ENCODE data around the gene SEC61B.
A peak's percentile ranks its signal among the peaks of the same experiment; 100 is the strongest.

Gene SEC61B

GRCh38 chr9:99238331-99238730, 16.2 kb downstream of the SEC61B start:
- no peak for DNase-seq

GRCh38 chr9:99239341-99240060, 17.4 kb downstream of the SEC61B start:
- peak; percentile 25 for DNase-seq

- no peak for DNase-seq
Observed at GRCh38 chr9:99241106-99241505, 19.0 kb downstream of the SEC61B start.

DNA sequence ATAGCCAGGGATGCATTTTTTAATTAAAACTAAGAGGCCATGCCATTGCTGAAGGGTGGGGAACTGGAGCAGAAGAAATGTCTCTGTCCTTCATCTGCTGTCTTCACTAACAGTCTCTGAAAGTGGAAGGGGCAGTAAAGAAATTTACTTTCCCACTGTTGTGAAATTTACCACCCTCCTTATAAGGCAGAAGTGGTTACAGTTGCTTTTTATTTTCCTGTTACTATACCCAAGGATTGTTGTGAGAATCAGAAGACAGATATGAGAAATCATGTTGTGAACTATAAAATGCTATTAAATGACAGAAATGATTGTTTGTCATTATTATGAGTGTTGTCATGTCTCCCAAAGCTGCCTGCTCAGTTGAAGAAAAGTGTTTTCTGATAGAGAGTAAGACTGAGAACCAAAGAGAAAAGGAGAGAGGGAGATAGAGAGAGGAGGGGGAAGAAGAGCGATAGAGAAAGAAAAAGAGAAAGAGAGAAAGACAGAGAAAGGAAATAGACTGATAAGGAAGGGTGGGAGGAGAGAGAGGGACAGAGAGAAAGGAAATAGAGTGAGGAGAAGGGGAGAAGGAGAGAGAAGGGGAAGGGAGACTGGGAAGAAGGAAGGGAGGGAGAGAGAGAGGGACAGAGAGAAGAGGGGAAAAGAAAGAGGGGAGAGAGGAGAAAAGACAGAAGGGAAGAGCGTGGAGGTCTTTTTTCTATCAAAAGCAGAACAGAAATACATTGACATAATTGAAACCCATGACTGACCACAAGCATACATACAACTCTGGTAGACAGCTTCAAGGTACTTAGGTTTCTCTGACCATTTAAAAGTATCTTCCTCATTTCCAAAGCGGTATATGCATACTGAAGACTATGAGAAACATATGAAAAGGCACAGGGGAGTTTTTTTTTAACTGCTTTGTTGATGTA, 22.5 kb downstream of the SEC61B start:
- no peak for DNase-seq

- DNase-seq, result no peak
Observed at GRCh38 chr9:99249619-99250018, 27.5 kb downstream of the SEC61B start.

DNA sequence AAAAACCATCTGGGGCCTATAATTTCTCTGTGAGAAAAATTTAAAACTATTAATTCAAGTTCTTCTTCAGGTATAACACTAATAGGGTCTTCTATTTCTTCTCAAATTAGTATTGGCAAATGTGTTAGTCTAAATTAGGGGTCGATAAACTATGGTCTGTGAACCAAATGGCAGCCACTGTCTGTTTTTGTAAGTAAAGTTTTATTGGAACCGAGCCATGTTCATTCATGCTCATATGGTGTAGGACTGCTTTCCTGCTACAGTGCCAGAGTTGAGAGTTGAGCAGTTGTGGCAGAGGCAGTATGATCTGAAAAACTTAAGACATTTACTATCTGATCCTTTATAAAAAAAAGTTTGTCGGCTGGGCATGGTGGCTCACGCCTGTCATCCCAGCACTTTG, 29.1 kb downstream of the SEC61B start:
- no peak for DNase-seq

DNA sequence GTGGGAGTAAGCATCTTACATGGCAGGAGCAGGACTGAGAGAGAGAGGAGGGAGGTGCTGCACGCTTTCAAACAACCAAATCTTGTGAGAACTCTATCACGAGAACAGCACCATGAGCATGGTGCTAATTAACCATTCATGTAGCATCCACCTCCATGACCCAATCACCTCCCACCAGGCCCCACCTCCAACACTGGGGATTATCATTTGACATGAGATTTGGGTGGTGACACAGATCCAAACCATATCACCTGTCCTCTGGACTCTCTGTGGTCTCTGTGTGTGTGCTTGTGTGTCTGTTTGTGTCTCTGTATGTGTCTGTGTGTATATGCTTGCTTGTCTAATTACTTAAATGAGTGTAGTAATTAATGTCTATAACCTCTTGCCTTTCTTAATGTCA, 31.1 kb downstream of the SEC61B start:
- no peak for DNase-seq

DNA sequence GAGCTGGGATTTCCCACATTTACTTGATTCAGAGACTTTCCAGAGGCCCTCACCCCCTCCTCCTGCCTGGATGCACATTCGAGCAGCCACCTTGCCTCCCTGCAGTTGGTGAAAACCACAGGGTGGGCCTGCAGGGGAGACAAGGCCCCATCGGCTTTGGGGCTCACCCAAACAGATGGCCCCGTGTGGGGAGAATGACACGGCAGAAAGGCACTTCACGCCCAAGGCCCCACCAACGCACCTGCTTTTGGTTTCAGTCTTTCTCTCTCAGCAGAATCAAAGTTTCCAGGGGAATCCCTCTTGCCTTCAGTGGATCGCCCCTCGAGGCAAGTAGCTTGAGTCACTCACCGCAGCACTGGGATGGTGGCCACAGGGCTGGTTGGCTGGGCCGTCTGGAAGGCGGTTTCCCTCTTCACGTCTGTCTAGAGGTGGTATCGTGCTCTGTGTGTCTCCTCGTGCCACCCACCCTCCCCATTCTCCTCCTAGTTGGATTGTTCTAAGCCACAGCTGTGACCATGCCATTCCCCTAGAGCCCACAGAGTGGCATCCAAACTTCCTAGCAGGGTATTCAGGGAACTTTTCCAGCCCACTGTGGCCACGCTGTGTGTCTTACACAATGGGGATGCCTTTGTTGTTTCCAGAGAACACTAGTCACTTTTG, 31.8 kb downstream of the SEC61B start:
- DNase-seq, result no peak

DNA sequence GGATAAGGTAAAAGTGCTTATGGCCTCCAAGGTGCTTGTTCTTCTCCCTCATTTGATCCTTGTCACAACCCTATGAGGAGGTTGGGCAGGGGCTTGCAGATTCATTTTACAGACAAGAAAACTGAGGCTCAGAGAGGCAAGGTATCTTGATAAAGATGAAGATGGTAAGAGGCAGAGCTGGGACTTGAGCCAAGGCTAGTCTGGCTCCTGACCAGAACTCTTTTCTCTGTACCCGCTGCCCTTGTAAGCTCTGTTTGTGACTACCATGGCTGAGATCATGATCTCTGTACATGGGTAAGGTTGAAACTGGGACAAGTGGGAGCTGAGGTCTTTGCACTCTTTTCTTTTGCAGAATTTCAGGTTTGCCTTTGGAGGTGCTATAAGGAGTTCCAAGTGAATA, 33.6 kb downstream of the SEC61B start:
- DNase-seq, result no peak

DNA sequence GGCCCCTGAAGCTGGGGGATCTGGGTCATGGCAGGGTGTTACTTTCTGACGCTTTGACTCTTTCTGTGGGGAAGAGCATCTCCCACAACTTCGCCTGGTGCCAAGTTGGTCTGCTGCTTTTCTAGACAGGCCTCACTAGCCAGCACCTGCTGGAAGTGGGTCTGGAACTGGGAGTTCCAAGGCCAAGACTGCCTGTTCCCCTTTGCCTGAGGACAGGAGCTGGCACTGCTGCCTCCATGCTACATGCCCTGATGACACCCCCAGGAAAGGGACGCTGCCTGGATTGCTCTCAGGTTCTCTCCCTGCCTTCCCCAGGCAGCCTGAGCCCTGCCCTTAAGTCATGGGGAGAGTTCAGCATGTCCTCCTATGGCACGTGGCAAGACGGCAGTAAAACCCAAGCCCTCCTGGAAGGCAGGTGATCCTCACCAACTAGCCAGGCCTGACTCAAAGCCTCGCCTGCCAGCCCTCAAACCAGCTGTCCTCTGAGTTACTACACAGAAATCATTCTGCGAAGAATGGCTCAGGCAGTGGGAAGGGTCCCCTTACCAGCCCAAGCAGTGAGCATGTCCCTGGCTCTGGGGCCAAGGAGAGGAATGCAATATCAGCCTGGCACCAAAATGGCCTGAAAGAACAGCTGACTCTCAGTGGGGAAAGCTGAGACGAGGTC, 35.8 kb downstream of the SEC61B start:
- DNase-seq, result no peak

GRCh38 chr9:99259231-99259918, 37.3 kb downstream of the SEC61B start:
- DNase-seq, result peak; percentile 8

DNA sequence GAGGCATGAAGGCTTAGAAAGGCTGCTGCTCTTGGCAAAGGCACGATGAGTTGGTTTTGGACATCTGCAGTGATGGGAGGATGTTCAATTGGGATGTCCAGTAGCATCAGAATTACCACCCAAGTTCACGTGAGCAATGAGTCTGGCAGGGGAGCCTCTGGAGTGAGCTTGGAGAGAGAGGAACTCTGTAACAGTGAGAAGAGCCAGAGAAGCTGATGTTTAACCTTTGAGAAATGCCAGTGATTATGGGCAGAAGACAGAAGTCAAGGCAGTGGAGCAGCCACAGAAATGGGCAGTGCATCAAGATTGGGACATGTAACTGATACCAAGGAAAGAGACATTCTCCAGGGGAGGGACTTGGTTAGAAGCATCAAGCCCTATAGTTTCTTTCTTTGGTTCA, 39.8 kb downstream of the SEC61B start:
- DNase-seq, result no peak

GRCh38 chr9:99262949-99263418, 40.9 kb downstream of the SEC61B start:
- DNase-seq, result no peak

- DNase-seq, result peak; percentile 48
Observed at GRCh38 chr9:99264070-99264680, 42.1 kb downstream of the SEC61B start.

DNA sequence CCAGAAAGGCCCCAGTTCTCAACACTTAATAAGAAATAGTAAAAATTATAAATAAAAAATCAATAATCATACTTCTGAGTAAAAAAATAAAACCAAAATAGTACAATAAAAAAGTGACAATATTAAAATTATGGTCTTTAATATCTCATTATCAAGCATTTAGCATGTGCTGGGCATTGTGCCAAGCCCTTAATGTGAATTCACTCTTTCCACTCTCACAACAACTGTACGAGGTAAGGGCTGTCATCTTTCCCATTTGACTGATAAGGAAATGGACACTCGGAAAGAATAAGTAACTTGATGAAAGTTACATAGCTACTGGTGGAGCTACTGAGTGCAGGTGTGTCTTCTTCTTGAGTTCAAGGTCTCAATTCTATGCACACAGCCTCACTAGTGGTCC, 43.6 kb downstream of the SEC61B start:
- DNase-seq, result no peak

- peak; percentile 52 for DNase-seq
Observed at GRCh38 chr9:99266255-99267023, 44.4 kb downstream of the SEC61B start.

GRCh38 chr9:99269416-99269815, 47.3 kb downstream of the SEC61B start:
- peak; percentile 86 for DNase-seq

- DNase-seq, result no peak
Observed at GRCh38 chr9:99270491-99270890, 48.4 kb downstream of the SEC61B start.

DNA sequence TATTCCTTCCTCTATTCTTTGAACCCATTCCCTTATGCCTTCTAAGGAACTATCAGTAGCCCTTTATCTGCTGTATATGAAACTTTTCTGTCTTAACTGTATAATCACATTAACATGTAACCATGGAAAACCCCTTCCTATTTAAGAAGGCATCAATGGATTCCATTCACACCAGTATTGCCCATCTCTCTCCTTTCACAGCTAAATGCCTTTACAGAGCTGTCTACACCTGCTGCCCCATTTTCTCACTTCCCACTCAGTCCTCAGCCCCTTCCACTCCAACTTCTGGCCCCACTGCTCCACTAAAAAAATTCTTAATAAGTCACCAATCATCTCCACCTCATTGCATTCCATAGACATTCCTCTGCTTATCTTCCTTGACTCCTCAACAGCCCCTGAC, 50.8 kb downstream of the SEC61B start:
- DNase-seq, result no peak

DNA sequence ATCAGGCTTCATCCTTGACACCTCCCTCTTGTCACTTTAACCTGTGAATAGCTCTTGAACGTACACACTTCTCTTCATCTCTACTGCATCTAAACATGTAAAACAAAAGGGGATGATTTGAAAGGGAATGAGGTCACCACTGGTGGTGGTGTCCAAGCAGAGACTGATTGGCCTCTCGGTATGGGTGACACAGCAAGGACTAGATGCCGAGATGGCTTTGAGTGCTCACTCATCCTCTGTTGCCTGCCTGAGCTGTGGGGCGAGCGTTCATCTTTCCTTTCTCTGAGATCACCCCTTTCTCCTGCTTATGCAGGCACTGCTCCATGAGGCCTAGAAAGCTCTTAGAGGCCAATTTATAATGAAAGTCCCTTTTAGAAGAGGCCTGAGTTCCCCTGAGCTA, 51.9 kb downstream of the SEC61B start:
- no peak for DNase-seq

GRCh38 chr9:99274495-99274894, 52.4 kb downstream of the SEC61B start:
- no peak for DNase-seq
